Endodermal cell (in vitro differentiated cells): ENCODE results near the gene BBX. TPM values are rescaled to one million over a fixed set of nuclear protein-coding genes. Genes with fewer than 3 reads are reported as not detected.

ENCODE experiments used
- DNase-seq: peaks from one replicate; pipeline ENCODE4 v3.0.0-alpha.2; 2017
- H3K27ac ChIP-seq: 2 replicates; pipeline ENCODE4 v1.5.1; 2013; ENCODE audit warnings: mild to moderate bottlenecking, low read depth, low read length, moderate library complexity
- H3K27me3 ChIP-seq: 2 replicates; pipeline ENCODE4 v1.6.1; 2013; ENCODE audit warnings: mild to moderate bottlenecking, low read length, moderate library complexity; ENCODE audit not compliant: insufficient read depth, control insufficient read depth, poor library complexity, severe bottlenecking
- H3K36me3 ChIP-seq: 2 replicates; pipeline ENCODE4 v1.7.0; 2013; ENCODE audit warnings: mild to moderate bottlenecking, low read length, moderate library complexity; ENCODE audit not compliant: control insufficient read depth, insufficient read depth
- H3K4me1 ChIP-seq: one replicate; pipeline ENCODE4 v1.7.0; 2013; ENCODE audit warnings: low read length; ENCODE audit not compliant: control insufficient read depth, insufficient read depth
- H3K4me3 ChIP-seq: 2 replicates; pipeline ENCODE4 v1.5.1; 2013; ENCODE audit warnings: mild to moderate bottlenecking, low read length, moderate library complexity
- H3K9ac ChIP-seq: 2 replicates; pipeline ENCODE4 v1.6.1; 2013; ENCODE audit warnings: mild to moderate bottlenecking, low read length, moderate library complexity; ENCODE audit not compliant: poor library complexity, severe bottlenecking; ENCODE audit errors: extremely low read depth
- H3K9me3 ChIP-seq: 2 replicates; pipeline ENCODE4 v1.6.1; 2013; ENCODE audit warnings: mild to moderate bottlenecking, low read length, moderate library complexity; ENCODE audit not compliant: control insufficient read depth
- H3K27ac Mint-ChIP-seq: 2 replicates; pipeline ENCODE4 v1.8.0; 2020; ENCODE audit warnings: mixed read lengths
- H3K27me3 Mint-ChIP-seq: 2 replicates; pipeline ENCODE4 v1.8.0; 2021; ENCODE audit warnings: mild to moderate bottlenecking, mixed read lengths; ENCODE audit not compliant: insufficient read depth
- H3K36me3 Mint-ChIP-seq: 2 replicates; pipeline ENCODE4 v1.8.0; 2020; ENCODE audit warnings: low read depth, mixed read lengths
- H3K4me1 Mint-ChIP-seq: 2 replicates; pipeline ENCODE4 v1.8.0; 2020; ENCODE audit warnings: mixed read lengths
- H3K4me3 Mint-ChIP-seq: 2 replicates; pipeline ENCODE4 v1.8.0; 2020; ENCODE audit warnings: mild to moderate bottlenecking, moderate library complexity, mixed read lengths
- H3K9me3 Mint-ChIP-seq: 2 replicates; pipeline ENCODE4 v1.8.0; 2020; ENCODE audit warnings: mild to moderate bottlenecking, mixed read lengths
- CTCF ChIP-seq: fragments of 200-600 bp; sonication (generic); conservative IDR thresholded peaks from 2 replicates; pipeline ENCODE4 v1.5.0; 2021; ENCODE audit warnings: antibody characterized with exemption, mild to moderate bottlenecking
- WGBS, 2 experiments: methylation state at CpG; one replicate each; pipeline versions ENCODE4 v1.1.5 to v1.1.7; 2013; ENCODE audit warnings: missing lambda C conversion rate in 2 of 2, mixed read lengths in 1 of 2; ENCODE audit not compliant: insufficient coverage in 1 of 2, insufficient read length in 1 of 2; 5-methylcytosine and 5-hydroxymethylcytosine counted together
- total RNA-seq, 2 donors: library from RNA; stranded (reverse); fragmentation: NEBNext Ultra II Directional in 1 of 2; extraction: Animal tissue kit (Norgen Biotek cat#: 25700) in 1 of 2; gene quantifications; 2 replicates in 1 of 2; 3 replicates in 1 of 2; pipeline ENCODE4 v1.2.1, GENCODE V29; 2021

BBX gene
- total RNA-seq, 2 donors from 2014 or later = 34.2 to 41.2 TPM

- DNase-seq = no peak
- H3K4me1 Mint-ChIP-seq = peaks cover 17% of the 10 kb centered on the region
- Histone ChIP-seq H3K4me3 (no peak overlapping the region), H3K36me3 (no peaks in the 10 kb centered on the region), H3K9me3 (no peaks in the 10 kb centered on the region), H3K27ac (peak overlapping the region; percentile 25), H3K27me3 (no peaks in the 10 kb centered on the region), H3K9ac (no peak overlapping the region), H3K4me1 (no peaks in the 10 kb centered on the region)
- H3K9me3 Mint-ChIP-seq = no peaks in the 10 kb centered on the region
- no peak overlapping the region for H3K4me3 Mint-ChIP-seq
- 89 to 100% methylated on average over 2 to 5 of the region's 5 CpGs for WGBS, 2 experiments
- no peak for TF ChIP-seq CTCF
- no peak overlapping the region for H3K27ac Mint-ChIP-seq
- peaks cover 2% of the 10 kb centered on the region for H3K36me3 Mint-ChIP-seq
- no peaks in the 10 kb centered on the region for H3K27me3 Mint-ChIP-seq
Measured at GRCh38 chr3:107668416-107668815, 145.7 kb downstream of the BBX start.

- Mint-ChIP-seq H3K27ac (no peak overlapping the region), H3K4me1 (peaks cover 17% of the 10 kb centered on the region), H3K36me3 (peaks cover 2% of the 10 kb centered on the region), H3K4me3 (no peak overlapping the region), H3K9me3 (no peaks in the 10 kb centered on the region), H3K27me3 (no peaks in the 10 kb centered on the region)
- Histone ChIP-seq H3K9ac (no peak overlapping the region), H3K4me3 (no peak overlapping the region), H3K27ac (peak overlapping the region; percentile 25), H3K4me1 (no peaks in the 10 kb centered on the region), H3K27me3 (no peaks in the 10 kb centered on the region), H3K36me3 (no peaks in the 10 kb centered on the region), H3K9me3 (no peaks in the 10 kb centered on the region)
- no peak for DNase-seq
- TF ChIP-seq CTCF = no peak
- WGBS, 2 experiments = 86 to 100% methylated on average over 2 to 3 of the region's 3 CpGs
Measured at GRCh38 chr3:107668963-107669362, 146.2 kb downstream of the BBX start.

GRCh38 chr3:107669669-107670068, 146.9 kb downstream of the BBX start:
- no peak for TF ChIP-seq CTCF
- no peak for DNase-seq
- H3K4me1 Mint-ChIP-seq = peaks cover 17% of the 10 kb centered on the region

More at GRCh38 chr3:107669669-107670068, 146.9 kb downstream of the BBX start:
- WGBS, 2 experiments = 93% methylated on average over 1 of the region's 1 CpG; no CpG with 5 or more reads in 1 of the 2 experiments
- H3K4me1 ChIP-seq = no peaks in the 10 kb centered on the region
- H3K27ac Mint-ChIP-seq = no peak overlapping the region
- H3K4me3 ChIP-seq = no peak overlapping the region
- H3K9ac ChIP-seq = no peak overlapping the region
- H3K9me3 Mint-ChIP-seq = no peaks in the 10 kb centered on the region
- H3K4me3 Mint-ChIP-seq = no peak overlapping the region
- H3K36me3 Mint-ChIP-seq = peaks cover 2% of the 10 kb centered on the region
- H3K27me3 Mint-ChIP-seq = no peaks in the 10 kb centered on the region
- H3K9me3 ChIP-seq = no peaks in the 10 kb centered on the region
- H3K36me3 ChIP-seq = no peaks in the 10 kb centered on the region
- no peaks in the 10 kb centered on the region for H3K27me3 ChIP-seq
- no peak overlapping the region for H3K27ac ChIP-seq
